Upper lobe of left lung (tissue), 4 donors: ENCODE measurements around the gene CD248.

Experiments
- CTCF ChIP-seq, 6 experiments: fragments of 450-650 bp in 4 of 6; fragments of 200-600 bp in 2 of 6; sonication (generic) in 2 of 6; IDR thresholded peaks; one replicate each; pipeline ENCODE4 v1.5.1; 2016 to 2019; ENCODE audit warnings: antibody characterized with exemption in 6 of 6
- EP300 ChIP-seq, 4 donors: sonication (generic); formaldehyde crosslinking; IDR thresholded peaks; one replicate each; pipeline ENCODE4 v1.5.1; 2017; ENCODE audit warnings: antibody characterized with exemption in 4 of 4, control low read depth in 2 of 4
- POLR2A ChIP-seq, 4 donors: fragments of 450-650 bp; IDR thresholded peaks; one replicate each; pipeline ENCODE4 v1.5.1; 2016 to 2017; ENCODE audit warnings: antibody characterized with exemption in 4 of 4, mild to moderate bottlenecking in 2 of 4

GRCh38 chr11:66292543-66293332 is 24.1 kb downstream of the CD248 start:
- TF ChIP-seq CTCF (IDR thresholded peaks at IDR 0.05): no peak
- TF ChIP-seq POLR2A (IDR thresholded peaks at IDR 0.05): no peak
- TF ChIP-seq EP300 (IDR thresholded peaks at IDR 0.05): no peak
